Colonic mucosa (tissue), 4 donors: ENCODE data around the gene MED9. TPM values are rescaled to one million over a fixed set of nuclear protein-coding genes. Genes with fewer than 3 reads are reported as not detected.

Experiments
- DNase-seq: peaks from one replicate; pipeline ENCODE4 v3.0.0-alpha.2; 2020
- H3K27ac ChIP-seq: fragments of 200-600 bp; one replicate; pipeline ENCODE4 v1.8.0; 2021
- H3K27me3 ChIP-seq: fragments of 200-600 bp; one replicate; pipeline ENCODE4 v1.8.0; 2021
- H3K36me3 ChIP-seq: fragments of 200-600 bp; one replicate; pipeline ENCODE4 v1.8.0; 2021
- H3K4me1 ChIP-seq: fragments of 200-600 bp; one replicate; pipeline ENCODE4 v1.8.0; 2021; ENCODE audit warnings: mild to moderate bottlenecking
- H3K4me3 ChIP-seq: fragments of 200-600 bp; one replicate; pipeline ENCODE4 v1.8.0; 2021
- H3K9ac ChIP-seq, 2 donors: one replicate each; pipeline ENCODE4 v1.7.0; 2013; ENCODE audit warnings: control low read depth in 2 of 2, low read depth in 2 of 2, low read length in 2 of 2
- H3K9me3 ChIP-seq: fragments of 200-600 bp; one replicate; pipeline ENCODE4 v1.8.0; 2021
- intact Hi-C: fragments of 100-400 bp; cut with DNase I; formaldehyde crosslinking; loops from one replicate; pipeline ENCODE4 v1.14.1; 2022
- total RNA-seq, 2 donors: library from RNA; stranded (reverse); fragmentation: NEBNext Ultra II Directional in 1 of 2; extraction: Animal tissue kit (Norgen Biotek cat#: 25700) in 1 of 2; gene quantifications; one replicate each; pipeline ENCODE4 v1.2.1, GENCODE V29; 2021
- TF ChIP-seq, protein P1 (sequence below): fragments of 200-600 bp; IDR thresholded peaks from one replicate; pipeline ENCODE4 v1.8.0; 2022; ENCODE audit warnings: antibody characterized with exemption, mild to moderate bottlenecking
- donor health status: healthy.
- donor health status: DM: no; HTN: no; CAD: no.
- donor health status: DM: no; HTN: no; CAD: no.

MED9 gene
- total RNA-seq, 2 donors from 2014 or later: 15.3 to 23.8 TPM

DNA sequence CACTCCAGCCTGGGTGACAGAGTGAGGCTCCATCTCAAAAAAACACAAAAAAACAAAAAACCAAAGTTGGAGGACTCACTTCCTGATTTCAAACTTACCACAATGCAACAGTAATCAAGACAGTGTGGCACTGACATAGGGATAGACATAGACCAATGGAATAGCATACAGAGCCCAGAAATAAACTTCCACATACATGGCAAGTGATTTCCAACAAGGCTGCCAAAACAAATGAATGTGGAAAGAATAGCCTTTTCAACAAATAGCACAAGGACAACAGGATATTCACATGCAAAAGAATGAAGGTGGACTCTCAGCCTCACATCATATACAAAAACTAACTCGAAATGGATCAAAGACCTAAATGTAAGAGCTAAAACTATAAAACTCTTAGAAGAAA, 56.2 kb downstream of the MED9 start:
- no peak for DNase-seq
- no peaks in the 10 kb centered on the region for H3K27me3 ChIP-seq
- H3K27ac ChIP-seq: no peak overlapping the region
- TF ChIP-seq, protein P1, sequence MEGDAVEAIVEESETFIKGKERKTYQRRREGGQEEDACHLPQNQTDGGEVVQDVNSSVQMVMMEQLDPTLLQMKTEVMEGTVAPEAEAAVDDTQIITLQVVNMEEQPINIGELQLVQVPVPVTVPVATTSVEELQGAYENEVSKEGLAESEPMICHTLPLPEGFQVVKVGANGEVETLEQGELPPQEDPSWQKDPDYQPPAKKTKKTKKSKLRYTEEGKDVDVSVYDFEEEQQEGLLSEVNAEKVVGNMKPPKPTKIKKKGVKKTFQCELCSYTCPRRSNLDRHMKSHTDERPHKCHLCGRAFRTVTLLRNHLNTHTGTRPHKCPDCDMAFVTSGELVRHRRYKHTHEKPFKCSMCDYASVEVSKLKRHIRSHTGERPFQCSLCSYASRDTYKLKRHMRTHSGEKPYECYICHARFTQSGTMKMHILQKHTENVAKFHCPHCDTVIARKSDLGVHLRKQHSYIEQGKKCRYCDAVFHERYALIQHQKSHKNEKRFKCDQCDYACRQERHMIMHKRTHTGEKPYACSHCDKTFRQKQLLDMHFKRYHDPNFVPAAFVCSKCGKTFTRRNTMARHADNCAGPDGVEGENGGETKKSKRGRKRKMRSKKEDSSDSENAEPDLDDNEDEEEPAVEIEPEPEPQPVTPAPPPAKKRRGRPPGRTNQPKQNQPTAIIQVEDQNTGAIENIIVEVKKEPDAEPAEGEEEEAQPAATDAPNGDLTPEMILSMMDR: no peak
- no peaks in the 10 kb centered on the region for H3K36me3 ChIP-seq
- H3K9me3 ChIP-seq: no peaks in the 10 kb centered on the region
- intact Hi-C loops: no loop called here
- no peaks in the 10 kb centered on the region for H3K4me1 ChIP-seq
- H3K4me3 ChIP-seq: no peak overlapping the region
- no peak overlapping the region for H3K9ac ChIP-seq

DNA sequence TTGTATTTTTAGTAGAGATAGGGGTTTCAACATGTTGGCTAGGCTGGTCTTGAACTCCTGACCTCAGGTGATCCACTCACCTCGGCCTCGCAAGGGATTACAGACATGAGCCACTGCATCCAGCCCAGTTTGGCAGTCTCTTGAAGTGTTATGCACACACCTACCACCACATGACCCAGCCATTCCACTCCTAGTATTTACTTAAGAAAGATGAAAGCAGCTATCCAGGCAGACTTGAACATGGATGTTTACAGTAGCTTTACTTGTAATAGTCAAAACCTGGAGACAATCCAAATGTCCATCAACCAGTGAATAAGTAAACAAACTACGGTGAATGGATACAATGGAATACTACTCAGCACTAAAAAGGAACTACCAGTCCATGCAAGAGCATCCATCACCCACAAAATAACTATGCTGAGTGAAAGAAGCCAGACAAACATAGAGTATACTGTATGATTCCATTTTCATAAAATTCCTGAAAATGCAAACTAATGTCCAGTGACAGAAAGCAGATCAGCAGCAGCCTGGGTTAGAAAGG, 57.2 kb downstream of the MED9 start:
- no peaks in the 10 kb centered on the region for H3K9me3 ChIP-seq
- H3K4me1 ChIP-seq: no peaks in the 10 kb centered on the region
- H3K4me3 ChIP-seq: no peak overlapping the region
- intact Hi-C loops: no loop called here
- no peaks in the 10 kb centered on the region for H3K36me3 ChIP-seq
- H3K27me3 ChIP-seq: no peaks in the 10 kb centered on the region
- peak; percentile 66 for DNase-seq
- H3K9ac ChIP-seq: no peak overlapping the region
- TF ChIP-seq, protein P1: no peak
- H3K27ac ChIP-seq: no peak overlapping the region

DNA sequence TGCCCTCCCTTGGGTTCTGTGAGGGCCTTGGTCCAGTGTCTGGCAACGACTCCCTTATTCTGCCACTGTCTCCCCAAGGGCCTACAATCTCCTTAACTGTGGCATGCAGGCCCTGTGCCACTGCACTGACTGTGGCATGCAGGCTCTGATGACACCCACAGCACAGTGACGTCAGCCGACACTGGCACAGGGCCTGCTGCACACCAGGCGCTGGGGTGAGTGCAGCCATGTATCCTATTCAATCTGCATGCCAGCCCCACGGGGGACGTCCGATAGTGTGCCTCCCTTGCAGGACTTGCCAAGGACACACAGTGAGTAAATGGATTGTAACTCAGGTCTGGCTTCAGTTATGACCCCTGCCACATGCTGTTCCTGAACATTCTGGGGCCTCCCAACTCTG, 59.2 kb downstream of the MED9 start:
- H3K4me1 ChIP-seq: peaks cover 10% of the 10 kb centered on the region
- no peaks in the 10 kb centered on the region for H3K27me3 ChIP-seq
- H3K27ac ChIP-seq: no peak overlapping the region
- no peak overlapping the region for H3K9ac ChIP-seq
- peak; percentile 37 for DNase-seq
- no peaks in the 10 kb centered on the region for H3K36me3 ChIP-seq
- no peaks in the 10 kb centered on the region for H3K9me3 ChIP-seq
- intact Hi-C loops: no loop called here
- no peak overlapping the region for H3K4me3 ChIP-seq
- TF ChIP-seq, protein P1: no peak

DNA sequence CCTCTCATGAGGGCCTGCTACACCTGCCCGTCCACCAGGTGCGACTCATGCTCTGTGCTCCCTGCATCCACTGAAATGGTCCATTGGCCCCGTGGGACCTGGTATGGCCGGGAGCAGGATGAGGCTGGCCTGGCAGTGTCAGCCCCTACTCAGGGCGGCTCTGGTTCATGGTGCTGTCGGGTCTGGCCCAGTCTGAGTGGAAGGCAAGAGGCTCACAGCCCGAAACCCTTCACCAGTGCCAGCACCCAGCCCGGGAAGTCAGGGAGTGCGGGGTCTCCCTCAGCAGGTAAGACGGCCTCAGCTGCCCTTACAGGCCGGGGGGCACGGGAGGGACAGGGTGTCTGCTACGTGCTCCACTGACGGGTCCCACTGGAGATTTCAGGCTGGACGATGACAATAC, 59.9 kb downstream of the MED9 start:
- intact Hi-C loops: no loop called here
- Histone ChIP-seq H3K27me3 (no peaks in the 10 kb centered on the region), H3K9ac (no peak overlapping the region), H3K4me1 (peaks cover 10% of the 10 kb centered on the region), H3K4me3 (no peak overlapping the region), H3K27ac (no peak overlapping the region), H3K36me3 (no peaks in the 10 kb centered on the region), H3K9me3 (no peaks in the 10 kb centered on the region)
- TF ChIP-seq, protein P1: no peak
- DNase-seq: no peak

DNA sequence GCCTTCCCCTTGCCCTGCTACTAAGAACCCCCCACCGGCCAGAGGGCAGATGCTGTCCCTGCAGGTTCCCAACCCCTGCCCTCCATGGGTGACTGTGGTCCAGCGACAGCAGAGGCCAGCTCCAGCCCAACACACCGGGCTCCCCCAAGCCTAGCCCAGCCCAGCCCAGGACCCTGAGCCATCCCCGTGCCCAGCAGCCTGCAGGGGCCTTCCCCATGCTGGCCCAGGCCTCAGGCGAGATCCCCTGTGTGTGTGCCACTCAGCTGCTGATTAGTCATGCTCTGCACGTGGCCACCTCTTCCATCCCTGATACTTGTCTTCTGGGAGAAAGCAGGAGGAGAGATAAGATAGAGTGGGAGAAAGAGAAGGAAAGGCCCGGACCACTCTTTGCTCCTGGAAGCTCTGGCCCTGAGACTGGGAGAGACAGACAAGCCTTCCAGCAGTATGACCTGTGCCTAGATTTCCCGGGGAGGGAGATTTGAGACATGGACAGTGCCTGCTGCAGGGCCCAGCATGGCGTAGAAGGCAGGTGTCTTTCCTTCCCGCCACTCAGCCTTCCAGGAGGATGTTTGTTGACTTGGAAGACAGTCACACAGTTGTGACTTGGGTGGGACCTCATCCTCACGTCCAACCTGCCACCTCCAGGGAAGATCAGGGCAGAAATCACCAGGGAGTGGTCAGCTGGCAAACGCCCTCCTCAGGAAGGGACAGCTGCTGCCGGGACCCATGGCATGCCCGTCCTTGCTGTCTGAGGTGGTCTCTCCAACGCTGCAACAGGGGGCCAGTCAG, 60.7 kb downstream of the MED9 start:
- Histone ChIP-seq H3K9me3 (no peaks in the 10 kb centered on the region), H3K27me3 (no peaks in the 10 kb centered on the region), H3K4me1 (peaks cover 10% of the 10 kb centered on the region), H3K27ac (peak overlapping the region; percentile 59), H3K36me3 (no peaks in the 10 kb centered on the region), H3K4me3 (no peak overlapping the region), H3K9ac (peak overlapping the region; percentile 33 to 38)
- TF ChIP-seq, protein P1: no peak
- intact Hi-C loops: no loop called here
- peak; percentile 52 for DNase-seq
